BLaER1 (cell line): ENCODE results near the gene PFN3.

Experiments
- H3K27ac ChIP-seq: shearing (Covaris generic); formaldehyde crosslinking; 2 replicates; pipeline ENCODE4 v1.8.1; 2022
- H3K27me3 ChIP-seq: shearing (Covaris generic); formaldehyde crosslinking; 2 replicates; pipeline ENCODE4 v1.8.1; 2022
- H3K36me3 ChIP-seq: shearing (Covaris generic); formaldehyde crosslinking; 2 replicates; pipeline ENCODE4 v1.8.1; 2022
- H3K4me1 ChIP-seq: shearing (Covaris generic); formaldehyde crosslinking; 2 replicates; pipeline ENCODE4 v1.8.1; 2022
- H3K4me2 ChIP-seq: shearing (Covaris generic); formaldehyde crosslinking; 2 replicates; pipeline ENCODE4 v1.8.1; 2022
- H3K4me3 ChIP-seq: shearing (Covaris generic); formaldehyde crosslinking; 2 replicates; pipeline ENCODE4 v1.8.1; 2022
- H3K9ac ChIP-seq: shearing (Covaris generic); formaldehyde crosslinking; 2 replicates; pipeline ENCODE4 v1.8.1; 2022
- H3K9me3 ChIP-seq: shearing (Covaris generic); formaldehyde crosslinking; 2 replicates; pipeline ENCODE4 v1.8.1; 2022
- H4K20me1 ChIP-seq: shearing (Covaris generic); formaldehyde crosslinking; 2 replicates; pipeline ENCODE4 v1.8.1; 2022
- Cebpa-rat ChIP-seq: shearing (Covaris generic); IDR thresholded peaks from 2 replicates; pipeline ENCODE4 v1.8.1; 2022

Gene PFN3

DNA sequence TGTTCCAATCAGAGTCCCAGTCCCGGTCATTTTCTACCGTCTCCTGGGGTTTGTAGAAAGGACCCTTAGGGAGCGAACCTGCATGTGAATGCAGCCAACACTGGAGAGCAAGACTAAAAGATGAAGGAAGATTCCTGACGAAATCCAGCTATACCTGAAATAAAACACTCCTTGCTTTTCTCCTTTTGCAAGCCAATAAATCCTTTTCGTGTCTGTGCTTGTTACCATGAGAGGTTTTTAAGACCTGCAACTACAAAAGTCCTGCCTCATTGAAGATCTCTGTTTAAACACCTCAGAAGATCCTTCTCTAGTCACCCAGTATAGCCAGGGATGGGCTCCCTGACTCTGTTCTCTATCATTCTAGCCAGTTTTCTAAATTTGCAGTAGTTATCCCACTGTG lies 26.2 kb downstream of the PFN3 start:
- Histone ChIP-seq H3K9ac (no peak overlapping the region), H3K4me1 (peaks cover 54% of the 10 kb centered on the region), H3K9me3 (no peaks in the 10 kb centered on the region), H3K27me3 (no peaks in the 10 kb centered on the region), H4K20me1 (no peaks in the 10 kb centered on the region), H3K4me3 (no peak overlapping the region), H3K27ac (no peak overlapping the region), H3K36me3 (no peaks in the 10 kb centered on the region; the same call in 1 of the 2 replicates), H3K4me2 (no peak overlapping the region)
- TF ChIP-seq Cebpa-rat, result no peak

DNA sequence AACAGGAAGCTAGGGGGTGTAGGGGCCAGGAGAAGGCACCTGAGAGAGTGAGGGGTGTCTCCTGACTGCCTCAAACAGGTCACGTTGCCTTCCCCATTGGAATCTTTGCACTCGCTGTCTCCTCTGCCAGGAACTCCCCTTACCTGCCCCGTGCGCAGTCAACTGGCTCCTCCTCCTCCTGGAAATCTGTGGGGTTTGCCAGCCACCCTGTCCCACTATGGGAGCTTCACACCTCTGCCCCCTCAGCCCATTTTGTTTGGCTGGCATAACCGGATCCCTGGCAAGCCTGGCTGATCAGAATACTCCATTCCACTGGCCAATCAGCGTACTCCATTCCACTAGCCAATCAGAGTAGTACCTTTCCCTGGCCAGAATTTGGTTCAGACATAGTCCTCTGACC lies 26.7 kb downstream of the PFN3 start:
- no peak for TF ChIP-seq Cebpa-rat
- Histone ChIP-seq H3K9ac (no peak overlapping the region), H3K36me3 (peaks cover 2% of the 10 kb centered on the region; the same call in 1 of the 2 replicates), H3K9me3 (no peaks in the 10 kb centered on the region), H3K27me3 (no peaks in the 10 kb centered on the region), H3K4me1 (peaks cover 58% of the 10 kb centered on the region), H4K20me1 (no peaks in the 10 kb centered on the region), H3K27ac (no peak overlapping the region), H3K4me2 (no peak overlapping the region), H3K4me3 (no peak overlapping the region)

DNA sequence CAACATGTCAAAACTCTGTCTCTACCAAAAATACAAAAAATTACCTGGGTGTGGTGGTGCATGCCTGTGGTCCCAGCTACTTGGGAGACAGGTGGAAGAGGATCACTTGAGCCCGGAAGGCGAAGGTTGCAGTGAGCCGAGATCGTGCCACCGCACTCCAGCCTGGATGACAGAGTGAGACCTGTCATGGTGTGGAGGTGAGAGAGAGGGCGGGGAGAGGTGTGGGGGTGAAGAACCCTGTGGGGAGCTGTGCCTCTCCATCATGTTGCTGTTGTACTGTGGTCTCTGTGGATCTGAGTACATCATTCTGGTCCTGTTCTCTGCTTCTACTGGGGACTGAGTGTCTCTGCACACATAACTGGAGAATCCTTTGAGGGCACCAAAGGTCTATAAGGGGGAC lies 27.6 kb downstream of the PFN3 start:
- 0 out of 2 replicates have a peak overlapping the region, but pooled peaks have one; percentile 26 for H3K9ac ChIP-seq
- H4K20me1 ChIP-seq, result no peaks in the 10 kb centered on the region
- H3K27me3 ChIP-seq, result no peaks in the 10 kb centered on the region
- H3K4me1 ChIP-seq, result peaks cover 62% of the 10 kb centered on the region
- no peaks in the 10 kb centered on the region for H3K9me3 ChIP-seq
- no peak overlapping the region for H3K27ac ChIP-seq
- H3K4me3 ChIP-seq, result no peak overlapping the region
- peak overlapping the region; percentile 97 for H3K4me2 ChIP-seq
- TF ChIP-seq Cebpa-rat, result no peak
- peaks cover 11% of the 10 kb centered on the region for H3K36me3 ChIP-seq

- Histone ChIP-seq H3K9ac (peak overlapping the region; percentile 86; the same call in 1 of the 2 replicates), H4K20me1 (no peaks in the 10 kb centered on the region), H3K4me3 (peak overlapping the region; percentile 72), H3K9me3 (no peaks in the 10 kb centered on the region), H3K4me1 (peaks cover 62% of the 10 kb centered on the region), H3K36me3 (peaks cover 17% of the 10 kb centered on the region), H3K27me3 (no peaks in the 10 kb centered on the region), H3K27ac (peak overlapping the region; percentile 83), H3K4me2 (peak overlapping the region; percentile 97)
- TF ChIP-seq Cebpa-rat, result no peak
Measured at GRCh38 chr5:177372034-177372896, 28.2 kb downstream of the PFN3 start.

- Histone ChIP-seq H3K9ac (peak overlapping the region; percentile 86), H3K27me3 (no peaks in the 10 kb centered on the region), H3K4me2 (peak overlapping the region; percentile 97), H3K4me3 (peak overlapping the region; percentile 72), H3K36me3 (peaks cover 18% of the 10 kb centered on the region), H3K4me1 (peaks cover 55% of the 10 kb centered on the region), H4K20me1 (no peaks in the 10 kb centered on the region), H3K27ac (peak overlapping the region; percentile 83), H3K9me3 (no peaks in the 10 kb centered on the region)
- no peak for TF ChIP-seq Cebpa-rat
Measured at GRCh38 chr5:177371120-177372033, 29.1 kb downstream of the PFN3 start.

- H3K4me3 ChIP-seq, result peak overlapping the region; percentile 72
- H3K4me1 ChIP-seq, result peaks cover 47% of the 10 kb centered on the region
- H3K4me2 ChIP-seq, result peak overlapping the region; percentile 97
- H4K20me1 ChIP-seq, result no peaks in the 10 kb centered on the region
- no peaks in the 10 kb centered on the region for H3K9me3 ChIP-seq
- no peak for TF ChIP-seq Cebpa-rat
- H3K27me3 ChIP-seq, result no peaks in the 10 kb centered on the region
- peak overlapping the region; percentile 86 for H3K9ac ChIP-seq
- peaks cover 18% of the 10 kb centered on the region for H3K36me3 ChIP-seq
- peak overlapping the region; percentile 20 for H3K27ac ChIP-seq
Measured at GRCh38 chr5:177370488-177371119, 29.9 kb downstream of the PFN3 start.

DNA sequence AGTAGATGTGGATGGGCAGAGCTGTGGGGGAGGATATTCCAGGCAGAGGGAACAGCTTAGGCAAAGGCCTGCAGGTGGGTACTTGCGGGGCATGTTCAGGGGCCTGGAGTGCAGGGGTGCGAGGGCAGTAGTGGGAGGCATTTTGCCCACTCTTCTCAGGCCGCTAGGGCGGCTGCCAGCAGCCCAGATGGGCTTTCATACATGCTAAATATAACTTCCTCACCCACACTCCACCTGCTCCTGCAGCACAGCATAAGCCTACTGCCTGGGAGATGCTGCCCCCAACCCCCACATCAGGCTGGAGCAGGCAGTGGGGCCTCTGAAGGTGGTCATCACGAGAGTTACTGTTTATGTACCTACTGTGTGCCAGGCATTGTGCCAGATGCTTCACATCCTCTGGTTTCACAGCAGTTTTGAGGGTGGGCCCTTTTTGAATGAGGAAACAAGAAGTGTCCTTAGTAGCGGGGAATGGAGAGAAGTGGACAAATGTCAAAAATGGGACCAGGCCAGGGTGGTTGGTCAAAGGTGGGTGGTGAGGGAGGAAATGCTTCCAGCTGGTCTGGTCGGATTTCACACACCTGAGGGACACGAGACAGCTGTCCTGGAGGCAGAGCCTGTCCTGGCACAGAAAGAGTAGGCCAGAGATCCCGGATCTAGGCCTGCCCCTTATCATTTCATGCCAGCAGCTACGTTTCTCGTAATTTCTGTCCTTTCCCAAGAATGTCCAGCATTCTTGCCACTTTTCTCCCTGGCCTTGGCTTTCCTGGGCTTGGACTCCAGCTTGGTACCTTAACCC lies 30.6 kb downstream of the PFN3 start:
- no peaks in the 10 kb centered on the region for H4K20me1 ChIP-seq
- H3K4me1 ChIP-seq, result peaks cover 43% of the 10 kb centered on the region
- H3K4me2 ChIP-seq, result peak overlapping the region; percentile 67
- H3K27me3 ChIP-seq, result no peaks in the 10 kb centered on the region
- no peaks in the 10 kb centered on the region for H3K9me3 ChIP-seq
- H3K27ac ChIP-seq, result peak overlapping the region; percentile 20
- TF ChIP-seq Cebpa-rat, result no peak
- H3K9ac ChIP-seq, result peak overlapping the region; percentile 37; the same call in 1 of the 2 replicates
- peaks cover 18% of the 10 kb centered on the region for H3K36me3 ChIP-seq
- no peak overlapping the region for H3K4me3 ChIP-seq

GRCh38 chr5:177368869-177369644 lies 31.4 kb downstream of the PFN3 start:
- H3K36me3 ChIP-seq, result peaks cover 18% of the 10 kb centered on the region
- H3K4me3 ChIP-seq, result no peak overlapping the region
- peak overlapping the region; percentile 20; the same call in 1 of the 2 replicates for H3K27ac ChIP-seq
- H3K9me3 ChIP-seq, result no peaks in the 10 kb centered on the region
- H3K4me2 ChIP-seq, result peak overlapping the region; percentile 67
- H3K27me3 ChIP-seq, result no peaks in the 10 kb centered on the region
- no peaks in the 10 kb centered on the region for H4K20me1 ChIP-seq
- H3K4me1 ChIP-seq, result peaks cover 49% of the 10 kb centered on the region
- no peak for TF ChIP-seq Cebpa-rat
- H3K9ac ChIP-seq, result peak overlapping the region; percentile 37; the same call in 1 of the 2 replicates
